GM23338 (cell line): Measurements from ENCODE around the gene ACSF2. TPM values are rescaled to one million over a fixed set of nuclear protein-coding genes. Genes with fewer than 3 reads are reported as not detected.

Experiments used
- ATAC-seq: fragments of 200-7000 bp; cut with Tn5 transposase; 3 replicates; pipeline ENCODE4 v1.9.1; 2020
- DNase-seq: peaks from one replicate; pipeline ENCODE4 v3.0.0-alpha.2; 2015; ENCODE audit warnings: low spot score
- H2AFZ ChIP-seq: fragments of 200-600 bp; sonication (generic); 2 replicates; pipeline ENCODE4 v1.8.0; 2016; ENCODE audit warnings: antibody characterized with exemption, mild to moderate bottlenecking, moderate library complexity
- H3F3A ChIP-seq: fragments of 200-600 bp; sonication (generic); replicated peaks from 2 replicates; pipeline ENCODE4 v1.8.0; 2017; ENCODE audit warnings: antibody characterized with exemption, mixed run types, low read depth
- H3K27ac ChIP-seq: fragments of 200-600 bp; sonication (generic); 2 replicates; pipeline ENCODE4 v1.6.1; 2016; ENCODE audit warnings: low read depth
- H3K27me3 ChIP-seq: fragments of 200-600 bp; sonication (generic); 2 replicates; pipeline ENCODE4 v1.8.0; 2016; ENCODE audit warnings: mild to moderate bottlenecking, mixed run types, moderate library complexity; ENCODE audit not compliant: insufficient read depth
- H3K36me3 ChIP-seq: fragments of 200-600 bp; sonication (generic); 2 replicates; pipeline ENCODE4 v1.8.0; 2016; ENCODE audit warnings: mild to moderate bottlenecking; ENCODE audit not compliant: insufficient read depth
- H3K4me1 ChIP-seq: fragments of 200-600 bp; sonication (generic); 2 replicates; pipeline ENCODE4 v1.8.0; 2016; ENCODE audit warnings: mild to moderate bottlenecking, moderate library complexity; ENCODE audit not compliant: insufficient read depth
- H3K4me2 ChIP-seq: fragments of 200-600 bp; sonication (generic); 2 replicates; pipeline ENCODE4 v1.7.1; 2017; ENCODE audit warnings: mixed run types
- H3K4me3 ChIP-seq: fragments of 200-600 bp; sonication (generic); 2 replicates; pipeline ENCODE4 v1.6.1; 2016; ENCODE audit warnings: mixed run types
- H3K79me2 ChIP-seq: fragments of 200-600 bp; sonication (generic); replicated peaks from 2 replicates; pipeline ENCODE4 v1.8.0; 2017; ENCODE audit warnings: mild to moderate bottlenecking; ENCODE audit not compliant: insufficient read depth
- H3K9me2 ChIP-seq: fragments of 200-600 bp; sonication (generic); 2 replicates; pipeline ENCODE4 v1.8.0; 2017; ENCODE audit not compliant: insufficient read depth
- H4K20me1 ChIP-seq: fragments of 200-600 bp; sonication (generic); replicated peaks from 2 replicates; pipeline ENCODE4 v1.8.0; 2017; ENCODE audit warnings: mild to moderate bottlenecking; ENCODE audit not compliant: insufficient read depth
- H3K27ac Mint-ChIP-seq: 2 replicates; pipeline ENCODE4 v1.8.0; 2020; ENCODE audit warnings: inconsistent platforms, mild to moderate bottlenecking, moderate library complexity, mixed read lengths
- H3K27me3 Mint-ChIP-seq: 3 replicates; pipeline ENCODE4 v1.8.0; 2022; ENCODE audit warnings: low read depth, mild to moderate bottlenecking, moderate library complexity, mixed read lengths, inconsistent platforms; ENCODE audit not compliant: insufficient read depth, poor library complexity
- H3K36me3 Mint-ChIP-seq: 3 replicates; pipeline ENCODE4 v1.8.0; 2021; ENCODE audit warnings: low read depth, mild to moderate bottlenecking, inconsistent platforms, moderate library complexity, mixed read lengths
- H3K4me1 Mint-ChIP-seq: 3 replicates; pipeline ENCODE4 v1.8.0; 2020; ENCODE audit warnings: mild to moderate bottlenecking, inconsistent platforms, mixed read lengths
- H3K4me3 Mint-ChIP-seq: 3 replicates; pipeline ENCODE4 v1.8.0; 2021; ENCODE audit warnings: moderate library complexity, mild to moderate bottlenecking, inconsistent platforms, mixed read lengths
- H3K9me3 Mint-ChIP-seq: 3 replicates; pipeline ENCODE4 v1.8.0; 2020; ENCODE audit warnings: moderate library complexity, mild to moderate bottlenecking, inconsistent platforms, mixed read lengths
- CREB1 ChIP-seq: fragments of 250-450 bp; sonication (Bioruptor Pico); IDR thresholded peaks from 2 replicates; pipeline ENCODE4 v1.5.0; 2020; ENCODE audit warnings: low read depth, mild to moderate bottlenecking, moderate library complexity
- EZH2 ChIP-seq: fragments of 200-600 bp; sonication (generic); IDR thresholded peaks from one replicate; pipeline ENCODE4 v1.8.0; 2017; ENCODE audit warnings: antibody characterized with exemption, mild to moderate bottlenecking, low read depth; ENCODE audit not compliant: unreplicated experiment
- EZH2phosphoT487 ChIP-seq: fragments of 200-600 bp; sonication (generic); IDR thresholded peaks from one replicate; pipeline ENCODE4 v1.8.1; 2018; ENCODE audit warnings: antibody characterized with exemption; ENCODE audit not compliant: unreplicated experiment
- JUNB ChIP-seq: IDR thresholded peaks from one replicate; pipeline ENCODE4 v1.6.1; 2016; ENCODE audit warnings: antibody characterized with exemption; ENCODE audit not compliant: unreplicated experiment
- NANOG ChIP-seq: IDR thresholded peaks from 2 replicates; pipeline ENCODE4 v1.6.1; 2016; ENCODE audit warnings: antibody characterized with exemption, borderline replicate concordance
- POLR2AphosphoS5 ChIP-seq: IDR thresholded peaks from 2 replicates; pipeline ENCODE4 v1.6.1; 2016; ENCODE audit warnings: antibody characterized with exemption, low read depth
- STAT1 ChIP-seq: IDR thresholded peaks from one replicate; pipeline ENCODE4 v1.6.1; 2016; ENCODE audit warnings: antibody characterized with exemption; ENCODE audit not compliant: unreplicated experiment
- ZNF114 ChIP-seq: fragments of 250-450 bp; sonication (Bioruptor Pico); IDR thresholded peaks from 2 replicates; pipeline ENCODE4 v1.5.0; 2020; ENCODE audit warnings: mild to moderate bottlenecking, moderate library complexity
- ZNF331 ChIP-seq: fragments of 250-450 bp; sonication (Bioruptor Pico); IDR thresholded peaks from 2 replicates; pipeline ENCODE4 v1.5.0; 2020; ENCODE audit warnings: low read depth, mild to moderate bottlenecking, moderate library complexity
- polyA plus RNA-seq: library from polyadenylated mRNA; unstranded; fragments of >200 nt; fragmentation: Nextera tagmentation; extraction: Ambion mirVana; gene quantifications from 2 replicates; pipeline ENCODE4 v1.2.1, GENCODE V29; 2016
- total RNA-seq: library from RNA; depleted of rRNA; stranded (reverse); fragments of >200 nt; shearing (Covaris generic); gene quantifications from 2 replicates; pipeline ENCODE4 v1.2.3, GENCODE V29; 2014
- TF ChIP-seq, protein P1 (sequence below): IDR thresholded peaks from 2 replicates; pipeline ENCODE4 v1.6.1; 2016; ENCODE audit warnings: antibody characterized with exemption
- TF ChIP-seq, protein P2 (sequence below), 2 experiments: fragments of 200-600 bp in 1 of 2; sonication (generic) in 1 of 2; conservative IDR thresholded peaks; 2 replicates each; pipeline versions ENCODE4 v1.5.1 to v1.6.1; 2016 to 2017; ENCODE audit warnings: antibody characterized with exemption in 2 of 2, low read depth in 2 of 2, mild to moderate bottlenecking in 2 of 2, moderate library complexity in 1 of 2
- TF ChIP-seq, protein P3 (sequence below): fragments of 250-450 bp; sonication (Bioruptor Pico); IDR thresholded peaks from 2 replicates; pipeline ENCODE4 v1.5.0; 2020; ENCODE audit warnings: mild to moderate bottlenecking, moderate library complexity
- TF ChIP-seq, protein P4 (sequence below): IDR thresholded peaks from one replicate; pipeline ENCODE4 v1.6.1; 2018; ENCODE audit warnings: antibody characterized with exemption; ENCODE audit not compliant: unreplicated experiment

ACSF2 gene
- total and polyA plus RNA-seq, 2 experiments from 2014 or later: 6.9 to 12.4 TPM

DNA sequence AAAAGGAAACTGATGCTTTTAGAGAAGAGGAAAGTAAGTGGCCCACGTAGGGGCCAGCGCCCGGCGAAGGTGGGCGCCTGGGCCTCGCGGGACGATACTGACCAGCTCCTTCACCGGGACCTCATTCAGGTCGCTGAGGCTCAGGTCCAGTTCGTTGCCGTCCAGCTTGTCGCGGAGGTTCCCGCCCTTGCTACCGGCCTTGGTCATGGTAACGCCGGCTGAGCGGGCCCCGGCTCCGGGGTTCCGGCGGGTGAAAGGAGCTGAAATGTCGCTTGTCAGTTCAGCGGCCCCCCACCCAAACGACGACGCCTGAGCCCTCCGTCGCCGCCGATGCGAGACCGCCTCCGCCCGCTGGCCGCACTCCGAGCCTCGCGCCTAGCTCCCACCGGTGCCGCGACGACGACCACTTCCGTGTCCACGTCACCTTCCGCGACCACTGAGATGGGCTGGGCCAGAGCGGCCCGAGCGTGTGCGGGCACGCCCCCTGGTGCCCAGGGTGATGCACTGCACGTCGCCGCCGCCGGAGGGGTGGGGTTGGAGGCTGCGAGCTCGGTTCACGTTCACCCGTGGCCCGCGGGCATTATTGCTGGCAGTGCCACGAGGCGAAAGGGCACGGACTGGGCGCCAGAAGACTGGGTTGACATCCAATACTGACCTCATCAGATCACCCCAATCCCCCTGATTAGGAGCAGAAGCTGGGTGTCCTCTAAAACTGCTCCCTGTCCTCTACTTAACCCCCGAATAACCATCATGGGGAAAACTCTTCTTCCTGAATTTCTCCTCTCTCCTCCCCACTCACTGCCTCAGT, 28.7 kb upstream of the ACSF2 start, which contains the start of gene LRRC59:
Gene LRRC59 (minus strand): TSS at position 413 of the 808 bp plus-strand sequence. CDS start 206 bp downstream, at position 207.
- Mint-ChIP-seq H3K27ac (no peak within 1 kb of the TSS), H3K27me3 (peaks cover 6% of the 10 kb centered on the region), H3K4me1 (peaks cover 10% of the 10 kb centered on the region), H3K36me3 (peaks cover 29% of the 10 kb centered on the region), H3K9me3 (peaks cover 16% of the 10 kb centered on the region; the same call in 1 of the 3 replicates), H3K4me3 (peak within 1 kb of the TSS; percentile 87)
- H3K27me3 ChIP-seq: no peaks in the 10 kb centered on the region
- H3K27ac ChIP-seq: no peak within 1 kb of the TSS
- H4K20me1 ChIP-seq: peaks cover 27% of the 10 kb centered on the region
- peak within 1 kb of the TSS; percentile 98 for H3K4me2 ChIP-seq
- peak; percentile 79 for DNase-seq
- peaks cover 20% of the 10 kb centered on the region for H3K36me3 ChIP-seq
- H3K9me2 ChIP-seq: no peaks in the 10 kb centered on the region
- H3K79me2 ChIP-seq: peaks cover 25% of the 10 kb centered on the region
- H3K4me1 ChIP-seq: peaks cover 4% of the 10 kb centered on the region; the same call in 1 of the 2 replicates
- ATAC-seq: peak; percentile 96
- TF ChIP-seq POLR2AphosphoS5: peak; percentile 93
- no peak for TF ChIP-seq ZNF114
- TF ChIP-seq NANOG: no peak
- TF ChIP-seq, protein P1, sequence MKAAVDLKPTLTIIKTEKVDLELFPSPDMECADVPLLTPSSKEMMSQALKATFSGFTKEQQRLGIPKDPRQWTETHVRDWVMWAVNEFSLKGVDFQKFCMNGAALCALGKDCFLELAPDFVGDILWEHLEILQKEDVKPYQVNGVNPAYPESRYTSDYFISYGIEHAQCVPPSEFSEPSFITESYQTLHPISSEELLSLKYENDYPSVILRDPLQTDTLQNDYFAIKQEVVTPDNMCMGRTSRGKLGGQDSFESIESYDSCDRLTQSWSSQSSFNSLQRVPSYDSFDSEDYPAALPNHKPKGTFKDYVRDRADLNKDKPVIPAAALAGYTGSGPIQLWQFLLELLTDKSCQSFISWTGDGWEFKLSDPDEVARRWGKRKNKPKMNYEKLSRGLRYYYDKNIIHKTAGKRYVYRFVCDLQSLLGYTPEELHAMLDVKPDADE: peak; percentile 78
- TF ChIP-seq, protein P2, sequence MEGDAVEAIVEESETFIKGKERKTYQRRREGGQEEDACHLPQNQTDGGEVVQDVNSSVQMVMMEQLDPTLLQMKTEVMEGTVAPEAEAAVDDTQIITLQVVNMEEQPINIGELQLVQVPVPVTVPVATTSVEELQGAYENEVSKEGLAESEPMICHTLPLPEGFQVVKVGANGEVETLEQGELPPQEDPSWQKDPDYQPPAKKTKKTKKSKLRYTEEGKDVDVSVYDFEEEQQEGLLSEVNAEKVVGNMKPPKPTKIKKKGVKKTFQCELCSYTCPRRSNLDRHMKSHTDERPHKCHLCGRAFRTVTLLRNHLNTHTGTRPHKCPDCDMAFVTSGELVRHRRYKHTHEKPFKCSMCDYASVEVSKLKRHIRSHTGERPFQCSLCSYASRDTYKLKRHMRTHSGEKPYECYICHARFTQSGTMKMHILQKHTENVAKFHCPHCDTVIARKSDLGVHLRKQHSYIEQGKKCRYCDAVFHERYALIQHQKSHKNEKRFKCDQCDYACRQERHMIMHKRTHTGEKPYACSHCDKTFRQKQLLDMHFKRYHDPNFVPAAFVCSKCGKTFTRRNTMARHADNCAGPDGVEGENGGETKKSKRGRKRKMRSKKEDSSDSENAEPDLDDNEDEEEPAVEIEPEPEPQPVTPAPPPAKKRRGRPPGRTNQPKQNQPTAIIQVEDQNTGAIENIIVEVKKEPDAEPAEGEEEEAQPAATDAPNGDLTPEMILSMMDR (conservative IDR thresholded peaks at IDR 0.05; ENCODE audit: low read depth in 2 of 2): peak; percentile 73 to 97
- no peak for TF ChIP-seq JUNB
- TF ChIP-seq, protein P3, sequence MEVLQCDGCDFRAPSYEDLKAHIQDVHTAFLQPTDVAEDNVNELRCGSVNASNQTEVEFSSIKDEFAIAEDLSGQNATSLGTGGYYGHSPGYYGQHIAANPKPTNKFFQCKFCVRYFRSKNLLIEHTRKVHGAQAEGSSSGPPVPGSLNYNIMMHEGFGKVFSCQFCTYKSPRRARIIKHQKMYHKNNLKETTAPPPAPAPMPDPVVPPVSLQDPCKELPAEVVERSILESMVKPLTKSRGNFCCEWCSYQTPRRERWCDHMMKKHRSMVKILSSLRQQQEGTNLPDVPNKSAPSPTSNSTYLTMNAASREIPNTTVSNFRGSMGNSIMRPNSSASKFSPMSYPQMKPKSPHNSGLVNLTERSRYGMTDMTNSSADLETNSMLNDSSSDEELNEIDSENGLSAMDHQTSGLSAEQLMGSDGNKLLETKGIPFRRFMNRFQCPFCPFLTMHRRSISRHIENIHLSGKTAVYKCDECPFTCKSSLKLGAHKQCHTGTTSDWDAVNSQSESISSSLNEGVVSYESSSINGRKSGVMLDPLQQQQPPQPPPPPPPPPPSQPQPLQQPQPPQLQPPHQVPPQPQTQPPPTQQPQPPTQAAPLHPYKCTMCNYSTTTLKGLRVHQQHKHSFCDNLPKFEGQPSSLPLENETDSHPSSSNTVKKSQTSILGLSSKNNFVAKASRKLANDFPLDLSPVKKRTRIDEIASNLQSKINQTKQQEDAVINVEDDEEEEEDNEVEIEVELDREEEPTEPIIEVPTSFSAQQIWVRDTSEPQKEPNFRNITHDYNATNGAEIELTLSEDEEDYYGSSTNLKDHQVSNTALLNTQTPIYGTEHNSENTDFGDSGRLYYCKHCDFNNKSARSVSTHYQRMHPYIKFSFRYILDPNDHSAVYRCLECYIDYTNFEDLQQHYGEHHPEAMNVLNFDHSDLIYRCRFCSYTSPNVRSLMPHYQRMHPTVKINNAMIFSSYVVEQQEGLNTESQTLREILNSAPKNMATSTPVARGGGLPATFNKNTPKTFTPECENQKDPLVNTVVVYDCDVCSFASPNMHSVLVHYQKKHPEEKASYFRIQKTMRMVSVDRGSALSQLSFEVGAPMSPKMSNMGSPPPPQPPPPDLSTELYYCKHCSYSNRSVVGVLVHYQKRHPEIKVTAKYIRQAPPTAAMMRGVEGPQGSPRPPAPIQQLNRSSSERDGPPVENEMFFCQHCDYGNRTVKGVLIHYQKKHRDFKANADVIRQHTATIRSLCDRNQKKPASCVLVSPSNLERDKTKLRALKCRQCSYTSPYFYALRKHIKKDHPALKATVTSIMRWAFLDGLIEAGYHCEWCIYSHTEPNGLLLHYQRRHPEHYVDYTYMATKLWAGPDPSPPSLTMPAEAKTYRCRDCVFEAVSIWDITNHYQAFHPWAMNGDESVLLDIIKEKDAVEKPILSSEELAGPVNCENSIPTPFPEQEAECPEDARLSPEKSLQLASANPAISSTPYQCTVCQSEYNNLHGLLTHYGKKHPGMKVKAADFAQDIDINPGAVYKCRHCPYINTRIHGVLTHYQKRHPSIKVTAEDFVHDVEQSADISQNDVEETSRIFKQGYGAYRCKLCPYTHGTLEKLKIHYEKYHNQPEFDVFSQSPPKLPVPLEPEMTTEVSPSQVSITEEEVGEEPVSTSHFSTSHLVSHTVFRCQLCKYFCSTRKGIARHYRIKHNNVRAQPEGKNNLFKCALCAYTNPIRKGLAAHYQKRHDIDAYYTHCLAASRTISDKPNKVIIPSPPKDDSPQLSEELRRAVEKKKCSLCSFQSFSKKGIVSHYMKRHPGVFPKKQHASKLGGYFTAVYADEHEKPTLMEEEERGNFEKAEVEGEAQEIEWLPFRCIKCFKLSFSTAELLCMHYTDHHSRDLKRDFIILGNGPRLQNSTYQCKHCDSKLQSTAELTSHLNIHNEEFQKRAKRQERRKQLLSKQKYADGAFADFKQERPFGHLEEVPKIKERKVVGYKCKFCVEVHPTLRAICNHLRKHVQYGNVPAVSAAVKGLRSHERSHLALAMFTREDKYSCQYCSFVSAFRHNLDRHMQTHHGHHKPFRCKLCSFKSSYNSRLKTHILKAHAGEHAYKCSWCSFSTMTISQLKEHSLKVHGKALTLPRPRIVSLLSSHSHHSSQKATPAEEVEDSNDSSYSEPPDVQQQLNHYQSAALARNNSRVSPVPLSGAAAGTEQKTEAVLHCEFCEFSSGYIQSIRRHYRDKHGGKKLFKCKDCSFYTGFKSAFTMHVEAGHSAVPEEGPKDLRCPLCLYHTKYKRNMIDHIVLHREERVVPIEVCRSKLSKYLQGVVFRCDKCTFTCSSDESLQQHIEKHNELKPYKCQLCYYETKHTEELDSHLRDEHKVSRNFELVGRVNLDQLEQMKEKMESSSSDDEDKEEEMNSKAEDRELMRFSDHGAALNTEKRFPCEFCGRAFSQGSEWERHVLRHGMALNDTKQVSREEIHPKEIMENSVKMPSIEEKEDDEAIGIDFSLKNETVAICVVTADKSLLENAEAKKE (CRISPR knock-in tag): no peak
- TF ChIP-seq, protein P4, sequence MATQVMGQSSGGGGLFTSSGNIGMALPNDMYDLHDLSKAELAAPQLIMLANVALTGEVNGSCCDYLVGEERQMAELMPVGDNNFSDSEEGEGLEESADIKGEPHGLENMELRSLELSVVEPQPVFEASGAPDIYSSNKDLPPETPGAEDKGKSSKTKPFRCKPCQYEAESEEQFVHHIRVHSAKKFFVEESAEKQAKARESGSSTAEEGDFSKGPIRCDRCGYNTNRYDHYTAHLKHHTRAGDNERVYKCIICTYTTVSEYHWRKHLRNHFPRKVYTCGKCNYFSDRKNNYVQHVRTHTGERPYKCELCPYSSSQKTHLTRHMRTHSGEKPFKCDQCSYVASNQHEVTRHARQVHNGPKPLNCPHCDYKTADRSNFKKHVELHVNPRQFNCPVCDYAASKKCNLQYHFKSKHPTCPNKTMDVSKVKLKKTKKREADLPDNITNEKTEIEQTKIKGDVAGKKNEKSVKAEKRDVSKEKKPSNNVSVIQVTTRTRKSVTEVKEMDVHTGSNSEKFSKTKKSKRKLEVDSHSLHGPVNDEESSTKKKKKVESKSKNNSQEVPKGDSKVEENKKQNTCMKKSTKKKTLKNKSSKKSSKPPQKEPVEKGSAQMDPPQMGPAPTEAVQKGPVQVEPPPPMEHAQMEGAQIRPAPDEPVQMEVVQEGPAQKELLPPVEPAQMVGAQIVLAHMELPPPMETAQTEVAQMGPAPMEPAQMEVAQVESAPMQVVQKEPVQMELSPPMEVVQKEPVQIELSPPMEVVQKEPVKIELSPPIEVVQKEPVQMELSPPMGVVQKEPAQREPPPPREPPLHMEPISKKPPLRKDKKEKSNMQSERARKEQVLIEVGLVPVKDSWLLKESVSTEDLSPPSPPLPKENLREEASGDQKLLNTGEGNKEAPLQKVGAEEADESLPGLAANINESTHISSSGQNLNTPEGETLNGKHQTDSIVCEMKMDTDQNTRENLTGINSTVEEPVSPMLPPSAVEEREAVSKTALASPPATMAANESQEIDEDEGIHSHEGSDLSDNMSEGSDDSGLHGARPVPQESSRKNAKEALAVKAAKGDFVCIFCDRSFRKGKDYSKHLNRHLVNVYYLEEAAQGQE: no peak
- peak; percentile 95 for TF ChIP-seq CREB1 (CRISPR knock-in tag)
- no peak for TF ChIP-seq ZNF331 (CRISPR knock-in tag)
- TF ChIP-seq EZH2: no peak
- TF ChIP-seq EZH2phosphoT487: no peak
- no peak for TF ChIP-seq STAT1
- H3F3A ChIP-seq: no peaks in the 10 kb centered on the region
- peak within 1 kb of the TSS; percentile 98 for H3K4me3 ChIP-seq
- peak within 1 kb of the TSS; percentile 99 for H2AFZ ChIP-seq
